H1 (cell line): ENCODE results near the gene CEP97. TPM values are rescaled to one million over a fixed set of nuclear protein-coding genes. Genes with fewer than 3 reads are reported as not detected.

Experiments used
- CTCF ChIA-PET: fragments of 300-600 bp; sonication (Branson Sonifier 250); formaldehyde crosslinking; loops from one replicate; lab custom pipeline; 2021; ENCODE audit not compliant: partially characterized antibody; lab: Charles Lee
- POLR2A ChIA-PET: fragments of 300-600 bp; sonication (Branson Sonifier 250); formaldehyde crosslinking; loops from one replicate; lab custom pipeline; 2021; ENCODE audit warnings: inconsistent platforms; ENCODE audit not compliant: partially characterized antibody; lab: Charles Lee
- DNase-seq, 2 experiments: peaks; one replicate each; pipeline versions ENCODE4 v3.0.0 to v3.0.0-alpha.2; 2010 to 2022; ENCODE audit warnings: low spot score in 2 of 2, low read depth in 1 of 2, mixed read lengths in 1 of 2
- FAIRE-seq: peaks from 2 replicates; lab custom pipeline; 2011; peaks lifted over from hg19 to GRCh38; lab: Jason Lieb, UNC
- H2AFZ ChIP-seq: 2 replicates; pipeline ENCODE4 v1.8.1; 2012; ENCODE audit warnings: low read length, inconsistent platforms
- H2AK5ac ChIP-seq: 2 replicates; pipeline ENCODE4 v1.6.1; 2013; ENCODE audit warnings: low read depth, low read length
- H2BK120ac ChIP-seq: replicated peaks from 2 replicates; pipeline ENCODE3; 2013; ENCODE audit warnings: low read depth, low read length, inconsistent platforms
- H2BK12ac ChIP-seq: 2 replicates; pipeline ENCODE4 v1.6.1; 2013; ENCODE audit warnings: low read depth, low read length
- H2BK15ac ChIP-seq: 2 replicates; pipeline ENCODE4 v1.6.1; 2013; ENCODE audit warnings: low read length
- H2BK20ac ChIP-seq: 2 replicates; pipeline ENCODE4 v1.6.1; 2013; ENCODE audit warnings: low read length
- H2BK5ac ChIP-seq: 2 replicates; pipeline ENCODE4 v1.6.1; 2013; ENCODE audit warnings: low read depth, low read length
- H3K14ac ChIP-seq: 2 replicates; pipeline ENCODE4 v1.6.1; 2013; ENCODE audit warnings: inconsistent platforms; ENCODE audit not compliant: insufficient read length
- H3K18ac ChIP-seq: 2 replicates; pipeline ENCODE4 v1.6.1; 2013; ENCODE audit warnings: low read length; ENCODE audit errors: extremely low read depth
- H3K23ac ChIP-seq: 2 replicates; pipeline ENCODE4 v1.6.1; 2013; ENCODE audit warnings: inconsistent platforms; ENCODE audit not compliant: insufficient read length
- H3K23me2 ChIP-seq: 2 replicates; pipeline ENCODE4 v1.6.1; 2013; ENCODE audit warnings: low read depth, low read length
- H3K27ac ChIP-seq: 2 replicates; pipeline ENCODE4 v1.6.1; 2011; ENCODE audit warnings: low read depth, low read length, inconsistent platforms
- H3K27me3 ChIP-seq, 4 experiments: replicated peaks in 1 of 4; 1 replicate in 1 of 4; 2 replicates in 3 of 4; pipeline versions ENCODE4 v1.6.1 to v1.8.1; 2011 to 2013; ENCODE audit warnings: low read length in 3 of 4, mild to moderate bottlenecking in 3 of 4, inconsistent platforms in 2 of 4, mixed read lengths in 2 of 4, moderate library complexity in 1 of 4; ENCODE audit not compliant: control insufficient read depth in 3 of 4, insufficient read depth in 3 of 4; ENCODE audit errors: extremely low read depth in 1 of 4
- H3K36me3 ChIP-seq, 4 experiments: 2 replicates each; pipeline versions ENCODE4 v1.6.1 to v1.8.1; 2011 to 2013; ENCODE audit warnings: mild to moderate bottlenecking in 4 of 4, low read length in 3 of 4, moderate library complexity in 2 of 4, control low read depth in 1 of 4, inconsistent platforms in 1 of 4; ENCODE audit not compliant: insufficient read depth in 4 of 4, control insufficient read depth in 2 of 4
- H3K4ac ChIP-seq: replicated peaks from 2 replicates; pipeline ENCODE3; 2013; ENCODE audit warnings: low read length, low read depth, mixed read lengths, inconsistent platforms; ENCODE audit not compliant: insufficient read length
- H3K4me1 ChIP-seq, 4 experiments: replicated peaks in 1 of 4; 1 replicate in 1 of 4; 2 replicates in 3 of 4; pipeline versions ENCODE4 v1.6.1 to v1.8.1; 2011 to 2013; ENCODE audit warnings: low read length in 3 of 4, inconsistent platforms in 2 of 4, mixed read lengths in 1 of 4; ENCODE audit not compliant: insufficient read depth in 4 of 4, control insufficient read depth in 3 of 4
- H3K4me2 ChIP-seq, 2 experiments: 2 replicates each; pipeline versions ENCODE4 v1.6.1 to v1.8.1; 2011 to 2013; ENCODE audit warnings: low read depth in 2 of 2, low read length in 2 of 2, control low read depth in 1 of 2, inconsistent platforms in 1 of 2, mild to moderate bottlenecking in 1 of 2; ENCODE audit not compliant: insufficient read depth in 1 of 2
- H3K4me3 ChIP-seq, 4 experiments: fragments of 200-600, 300-600 bp in 1 of 4; sonication (generic), shearing (Covaris generic), sonication (Bioruptor Twin) in 1 of 4; 2 replicates each; pipeline versions ENCODE4 v1.5.1 to v1.8.1; 2011 to 2016; ENCODE audit warnings: low read length in 4 of 4, low read depth in 3 of 4, control low read depth in 2 of 4, inconsistent platforms in 2 of 4, mild to moderate bottlenecking in 2 of 4, mixed read lengths in 1 of 4, moderate library complexity in 1 of 4; ENCODE audit not compliant: insufficient read depth in 2 of 4; ENCODE audit errors: extremely low read depth in 1 of 4
- H3K56ac ChIP-seq: replicated peaks from 2 replicates; pipeline ENCODE3; 2013; ENCODE audit warnings: low read depth, mild to moderate bottlenecking, mixed read lengths, low read length, inconsistent platforms; ENCODE audit not compliant: insufficient read length
- H3K79me1 ChIP-seq: 2 replicates; pipeline ENCODE4 v1.6.1; 2013; ENCODE audit warnings: low read depth, low read length, control low read depth
- H3K79me2 ChIP-seq, 2 experiments: 2 replicates each; pipeline versions ENCODE4 v1.6.1 to v1.8.1; 2012 to 2013; ENCODE audit warnings: low read length in 2 of 2, mild to moderate bottlenecking in 2 of 2, inconsistent platforms in 1 of 2; ENCODE audit not compliant: insufficient read depth in 2 of 2, control insufficient read depth in 1 of 2
- H3K9ac ChIP-seq, 4 experiments: replicated peaks in 1 of 4; 1 replicate in 1 of 4; 2 replicates in 3 of 4; pipeline versions ENCODE4 v1.6.1 to v1.8.1; 2011 to 2013; ENCODE audit warnings: low read depth in 3 of 4, low read length in 3 of 4, control low read depth in 2 of 4, mild to moderate bottlenecking in 2 of 4, moderate library complexity in 2 of 4, inconsistent platforms in 1 of 4; ENCODE audit errors: extremely low read depth in 1 of 4
- H3K9me3 ChIP-seq, 2 experiments: 2 replicates each; pipeline versions ENCODE4 v1.6.1 to v1.8.1; 2012 to 2013; ENCODE audit warnings: mild to moderate bottlenecking in 2 of 2, moderate library complexity in 2 of 2, control low read depth in 1 of 2, inconsistent platforms in 1 of 2, low read depth in 1 of 2, low read length in 1 of 2, mixed read lengths in 1 of 2; ENCODE audit not compliant: insufficient read depth in 2 of 2
- H4K20me1 ChIP-seq, 2 experiments: replicated peaks in 1 of 2; 2 replicates each; pipeline versions ENCODE3 to v1.8.1; 2011 to 2013; ENCODE audit warnings: inconsistent platforms in 2 of 2, low read length in 2 of 2, mild to moderate bottlenecking in 1 of 2; ENCODE audit not compliant: insufficient read depth in 2 of 2, control insufficient read depth in 1 of 2
- H4K5ac ChIP-seq: 2 replicates; pipeline ENCODE4 v1.6.1; 2013; ENCODE audit warnings: low read length, low read depth, mixed read lengths, inconsistent platforms; ENCODE audit not compliant: insufficient read length
- H4K8ac ChIP-seq: 2 replicates; pipeline ENCODE4 v1.8.0; 2013; ENCODE audit warnings: mild to moderate bottlenecking, moderate library complexity, low read length, inconsistent platforms; ENCODE audit not compliant: insufficient read depth; ENCODE audit errors: extremely low read depth
- H4K91ac ChIP-seq: replicated peaks from 2 replicates; pipeline ENCODE3; 2013; ENCODE audit warnings: low read length, mixed read lengths, inconsistent platforms; ENCODE audit not compliant: insufficient read length
- ASH2L ChIP-seq: fragments of 200-600, 300-600 bp; sonication (generic); IDR thresholded peaks from one replicate; pipeline ENCODE4 v1.7.1; 2017; ENCODE audit warnings: low read length
- CHD2 ChIP-seq: IDR thresholded peaks from 2 replicates; pipeline ENCODE4 v1.6.1; 2012; ENCODE audit warnings: low read length, improper control_type of control experiment
- CREB1 ChIP-seq: IDR thresholded peaks from 2 replicates; pipeline ENCODE4 v1.6.1; 2012; ENCODE audit warnings: inconsistent platforms
- WGBS, 2 experiments: shearing (Covaris generic) in 1 of 2; methylation state at CpG; one replicate each; pipeline versions ENCODE4 v1.1.6 to v1.1.7; 2013 to 2015; ENCODE audit warnings: low lambda C conversion rate in 2 of 2, mixed read lengths in 2 of 2, inconsistent platforms in 1 of 2, low coverage in 1 of 2, missing lambda C conversion rate in 1 of 2; ENCODE audit not compliant: insufficient replicate concordance in 2 of 2, insufficient coverage in 1 of 2, insufficient read length in 1 of 2; ENCODE audit errors: extremely low coverage in 1 of 2, missing lambda C conversion rate in 1 of 2; 5-methylcytosine and 5-hydroxymethylcytosine counted together
- polyA plus RNA-seq, 7 experiments: library from polyadenylated mRNA; depleted of rRNA in 3 of 7; stranded (reverse) in 5 of 7; unstranded in 2 of 7; fragments of >200 nt in 5 of 7; fragments of 200-250 nt in 2 of 7; gene quantifications; 1 replicate in 5 of 7; 2 replicates in 1 of 7; 4 replicates in 1 of 7; pipeline versions ENCODE4 v1.2.1 to v1.2.3, GENCODE V29; 2011 to 2013; ENCODE audit warnings: missing spikeins in 2 of 7, mixed read lengths in 2 of 7
- total RNA-seq: library from RNA; stranded (reverse); fragmentation: NEBNext Ultra II Directional; extraction: Animal tissue kit (Norgen Biotek cat#: 25700); gene quantifications from 2 replicates; pipeline ENCODE4 v1.2.1, GENCODE V29; 2021
- TF ChIP-seq, protein P1 (sequence below): IDR thresholded peaks from 2 replicates; pipeline ENCODE4 v1.6.1; 2012; ENCODE audit warnings: low read length, inconsistent platforms
- TF ChIP-seq, protein P2 (sequence below), 3 experiments: IDR thresholded peaks; 1 replicate in 2 of 3; 2 replicates in 1 of 3; pipeline versions ENCODE4 v1.5.1 to v1.6.1; 2011; ENCODE audit warnings: low read length in 3 of 3, mild to moderate bottlenecking in 3 of 3, inconsistent platforms in 2 of 3, low read depth in 1 of 3, moderate library complexity in 1 of 3; ENCODE audit not compliant: insufficient read depth in 1 of 3; ENCODE audit errors: control extremely low read depth in 1 of 3

The CEP97 gene
- total and polyA plus RNA-seq, 2 of the 8 experiments (the other 6 are each of a cell fraction or from before 2014, with no cell fraction given), result 1.6 to 13.2 TPM

DNA sequence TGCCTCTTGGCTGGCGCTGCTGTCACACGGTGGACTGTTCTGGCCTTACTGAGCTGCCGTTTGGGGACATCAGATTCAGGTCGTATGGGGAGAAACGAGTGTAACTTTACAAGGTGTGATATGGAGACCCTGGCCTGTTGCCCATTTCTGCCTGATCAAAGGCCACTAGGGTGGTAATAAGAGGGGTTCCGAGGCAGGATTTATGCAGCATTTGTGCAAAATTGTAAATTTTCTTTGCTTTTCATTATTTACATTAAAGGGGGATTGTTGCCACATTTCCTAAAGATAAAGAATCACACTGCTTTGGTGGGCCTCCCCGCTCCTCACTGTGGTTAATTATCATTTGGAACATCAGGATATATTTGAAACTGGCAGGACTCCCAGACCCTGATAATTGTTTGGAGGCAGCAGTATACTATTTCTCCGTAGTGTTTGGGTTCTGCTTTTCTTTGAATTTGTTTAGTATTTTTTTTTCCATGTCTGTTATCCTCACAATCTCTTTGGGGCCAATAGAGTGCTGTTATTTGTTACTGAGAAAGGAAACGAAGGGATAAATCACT, 55.5 kb downstream of the CEP97 start:
- no peak for FAIRE-seq
- H3K79me2 ChIP-seq, result peaks cover 0 to 10% of the 10 kb centered on the region in 2 experiments; a peak in 1 of 4 replicates
- no peaks in the 10 kb centered on the region for H3K9me3 ChIP-seq
- no peak overlapping the region for H2AFZ ChIP-seq
- no peak overlapping the region for H2BK5ac ChIP-seq
- peaks cover 2 to 22% (median 11%) of the 10 kb centered on the region in 4 experiments; a peak in 6 of 8 replicates for H3K36me3 ChIP-seq
- no peak overlapping the region for H4K5ac ChIP-seq
- peak overlapping the region; percentile 70 to 88 (median 75) for H3K4me3 ChIP-seq
- peak overlapping the region; percentile 77 to 96 for H3K4me2 ChIP-seq
- H3K9ac ChIP-seq, result peak overlapping the region in 1 of 4 experiments; percentile 29; a peak in 2 of 7 replicates
- ChIA-PET POLR2A (interaction anchor here (0.6 to 1.5 kb wide), 3 partner anchors 12 to 226 kb away, joined by 3 to 4 read pairs (median 3); partner anchors contain the start of gene NFKBIZ), CTCF (interaction anchor here (1.2 kb wide), 1 partner anchor 23 kb away, joined by 3 read pairs; no protein-coding TSS in a partner anchor)
- H3K27ac ChIP-seq, result no peak overlapping the region
- H3K18ac ChIP-seq, result no peak overlapping the region
- H2BK15ac ChIP-seq, result 0 out of 2 replicates have a peak overlapping the region, but pooled peaks have one; percentile 47
- H3K56ac ChIP-seq, result no peak overlapping the region
- H2BK20ac ChIP-seq, result no peak overlapping the region
- H2AK5ac ChIP-seq, result no peak overlapping the region
- peaks cover 5 to 11% (median 6%) of the 10 kb centered on the region in 4 experiments; a peak in 6 of 7 replicates for H3K4me1 ChIP-seq
- H3K79me1 ChIP-seq, result no peaks in the 10 kb centered on the region
- no peak overlapping the region for H4K8ac ChIP-seq
- H3K23ac ChIP-seq, result no peak overlapping the region
- peaks cover 8% of the 10 kb centered on the region for H3K23me2 ChIP-seq
- H3K27me3 ChIP-seq, result peaks cover 0 to 7% (median 4%) of the 10 kb centered on the region in 4 experiments; a peak in 4 of 7 replicates
- H4K20me1 ChIP-seq, result no peaks in the 10 kb centered on the region
- no peak overlapping the region for H3K14ac ChIP-seq
- H2BK12ac ChIP-seq, result 0 out of 2 replicates have a peak overlapping the region, but pooled peaks have one; percentile 11
- WGBS, 2 experiments, result 30% methylated on average over 9 of the region's 9 CpGs; no CpG with 5 or more reads in 1 of the 2 experiments
- no peak for TF ChIP-seq CREB1
- TF ChIP-seq ASH2L, result no peak
- TF ChIP-seq, protein P1, sequence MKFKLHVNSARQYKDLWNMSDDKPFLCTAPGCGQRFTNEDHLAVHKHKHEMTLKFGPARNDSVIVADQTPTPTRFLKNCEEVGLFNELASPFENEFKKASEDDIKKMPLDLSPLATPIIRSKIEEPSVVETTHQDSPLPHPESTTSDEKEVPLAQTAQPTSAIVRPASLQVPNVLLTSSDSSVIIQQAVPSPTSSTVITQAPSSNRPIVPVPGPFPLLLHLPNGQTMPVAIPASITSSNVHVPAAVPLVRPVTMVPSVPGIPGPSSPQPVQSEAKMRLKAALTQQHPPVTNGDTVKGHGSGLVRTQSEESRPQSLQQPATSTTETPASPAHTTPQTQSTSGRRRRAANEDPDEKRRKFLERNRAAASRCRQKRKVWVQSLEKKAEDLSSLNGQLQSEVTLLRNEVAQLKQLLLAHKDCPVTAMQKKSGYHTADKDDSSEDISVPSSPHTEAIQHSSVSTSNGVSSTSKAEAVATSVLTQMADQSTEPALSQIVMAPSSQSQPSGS, result no peak
- TF ChIP-seq, protein P2, sequence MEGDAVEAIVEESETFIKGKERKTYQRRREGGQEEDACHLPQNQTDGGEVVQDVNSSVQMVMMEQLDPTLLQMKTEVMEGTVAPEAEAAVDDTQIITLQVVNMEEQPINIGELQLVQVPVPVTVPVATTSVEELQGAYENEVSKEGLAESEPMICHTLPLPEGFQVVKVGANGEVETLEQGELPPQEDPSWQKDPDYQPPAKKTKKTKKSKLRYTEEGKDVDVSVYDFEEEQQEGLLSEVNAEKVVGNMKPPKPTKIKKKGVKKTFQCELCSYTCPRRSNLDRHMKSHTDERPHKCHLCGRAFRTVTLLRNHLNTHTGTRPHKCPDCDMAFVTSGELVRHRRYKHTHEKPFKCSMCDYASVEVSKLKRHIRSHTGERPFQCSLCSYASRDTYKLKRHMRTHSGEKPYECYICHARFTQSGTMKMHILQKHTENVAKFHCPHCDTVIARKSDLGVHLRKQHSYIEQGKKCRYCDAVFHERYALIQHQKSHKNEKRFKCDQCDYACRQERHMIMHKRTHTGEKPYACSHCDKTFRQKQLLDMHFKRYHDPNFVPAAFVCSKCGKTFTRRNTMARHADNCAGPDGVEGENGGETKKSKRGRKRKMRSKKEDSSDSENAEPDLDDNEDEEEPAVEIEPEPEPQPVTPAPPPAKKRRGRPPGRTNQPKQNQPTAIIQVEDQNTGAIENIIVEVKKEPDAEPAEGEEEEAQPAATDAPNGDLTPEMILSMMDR (IDR thresholded peaks at IDR 0.05; ENCODE audit: control extremely low read depth in 1 of 3, insufficient read depth in 1 of 3, low read depth in 1 of 3, low read length in 3 of 3), result no peak
- no peak for TF ChIP-seq CHD2
- TF ChIP-seq, all 59 proteins: peak for 0
- Histone ChIP-seq H3K4ac (no peak overlapping the region), H2BK120ac (no peak overlapping the region), H4K91ac (peak overlapping the region; percentile 46)
- no peak for DNase-seq
